ENCODE measurements around the gene RAPGEF6. TPM values are rescaled to one million over a fixed set of nuclear protein-coding genes. Genes with fewer than 3 reads are reported as not detected.
A peak's percentile ranks its signal among the peaks of the same experiment; 100 is the strongest.

Gene RAPGEF6
- total and polyA plus RNA-seq, 4 donors: 3.9 to 73.1 (median 10.8) TPM

DNA sequence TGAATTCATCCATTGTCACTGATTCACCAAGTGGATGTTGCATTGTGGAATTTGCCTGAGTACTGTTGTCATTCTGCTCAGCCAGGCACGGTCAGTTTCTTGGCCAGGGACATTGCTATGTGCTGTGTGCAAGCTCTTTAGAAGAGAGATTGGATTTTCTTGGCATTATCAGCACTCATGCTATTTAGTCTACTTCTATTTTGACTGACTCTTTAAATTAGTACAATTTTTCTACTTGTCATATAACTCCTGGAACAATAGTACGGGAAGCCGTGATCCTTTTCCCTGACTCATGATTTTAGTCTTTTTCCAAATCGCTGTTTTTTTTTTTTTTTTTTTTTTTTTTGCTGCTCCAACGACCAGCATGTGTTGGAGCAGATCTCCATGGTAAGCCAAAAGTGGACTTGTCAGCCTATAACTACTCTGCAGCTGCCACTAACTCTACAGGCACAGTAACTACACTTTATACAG lies 241.5 kb downstream of the RAPGEF6 start:
- H3K36me3 ChIP-seq (ENCODE audit: control insufficient read depth in 4 of 4, insufficient read depth in 4 of 4, low read length in 4 of 4): peaks cover 6 to 22% (median 11%) of the 10 kb centered on the region in 4 donors
- TF ChIP-seq, protein P1, sequence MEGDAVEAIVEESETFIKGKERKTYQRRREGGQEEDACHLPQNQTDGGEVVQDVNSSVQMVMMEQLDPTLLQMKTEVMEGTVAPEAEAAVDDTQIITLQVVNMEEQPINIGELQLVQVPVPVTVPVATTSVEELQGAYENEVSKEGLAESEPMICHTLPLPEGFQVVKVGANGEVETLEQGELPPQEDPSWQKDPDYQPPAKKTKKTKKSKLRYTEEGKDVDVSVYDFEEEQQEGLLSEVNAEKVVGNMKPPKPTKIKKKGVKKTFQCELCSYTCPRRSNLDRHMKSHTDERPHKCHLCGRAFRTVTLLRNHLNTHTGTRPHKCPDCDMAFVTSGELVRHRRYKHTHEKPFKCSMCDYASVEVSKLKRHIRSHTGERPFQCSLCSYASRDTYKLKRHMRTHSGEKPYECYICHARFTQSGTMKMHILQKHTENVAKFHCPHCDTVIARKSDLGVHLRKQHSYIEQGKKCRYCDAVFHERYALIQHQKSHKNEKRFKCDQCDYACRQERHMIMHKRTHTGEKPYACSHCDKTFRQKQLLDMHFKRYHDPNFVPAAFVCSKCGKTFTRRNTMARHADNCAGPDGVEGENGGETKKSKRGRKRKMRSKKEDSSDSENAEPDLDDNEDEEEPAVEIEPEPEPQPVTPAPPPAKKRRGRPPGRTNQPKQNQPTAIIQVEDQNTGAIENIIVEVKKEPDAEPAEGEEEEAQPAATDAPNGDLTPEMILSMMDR (IDR thresholded peaks at IDR 0.05; ENCODE audit: control extremely low read depth, extremely low read depth): no peak
- DNase-seq (peak in 1 of 3 donors; percentile 11), ATAC-seq (ENCODE audit: insufficient read depth, low FRiP score) (no peak)
- no peak overlapping the region for H3K27ac ChIP-seq (ENCODE audit: low read depth in 1 of 2, low read length in 1 of 2)
- H3K27me3 ChIP-seq (ENCODE audit: control insufficient read depth in 3 of 3, insufficient read depth in 3 of 3, low read length in 2 of 3): no peaks in the 10 kb centered on the region
- no peaks in the 10 kb centered on the region for H3K9me3 ChIP-seq (ENCODE audit: control insufficient read depth in 4 of 4, insufficient read depth in 3 of 4, low read length in 3 of 4)
- H3K4me3 ChIP-seq: no peak overlapping the region
- peaks cover 0 to 3% (median 0%) of the 10 kb centered on the region in 5 donors for H3K4me1 ChIP-seq (ENCODE audit: control insufficient read depth in 5 of 5, insufficient read depth in 5 of 5, low read length in 5 of 5)
- H3K9ac ChIP-seq (ENCODE audit: insufficient read depth in 1 of 2, low read length in 2 of 2): no peak overlapping the region
- 71 to 78% methylated on average over 5 of the region's 5 CpGs for WGBS, 2 donors

- H3K4me3 ChIP-seq: no peak overlapping the region
- no peak overlapping the region for H3K9ac ChIP-seq (ENCODE audit: insufficient read depth in 1 of 2, low read length in 2 of 2)
- peaks cover 0 to 3% (median 0%) of the 10 kb centered on the region in 5 donors for H3K4me1 ChIP-seq (ENCODE audit: control insufficient read depth in 5 of 5, insufficient read depth in 5 of 5, low read length in 5 of 5)
- 82 to 93% methylated on average over 5 of the region's 5 CpGs for WGBS, 2 donors
- H3K36me3 ChIP-seq (ENCODE audit: control insufficient read depth in 4 of 4, insufficient read depth in 4 of 4, low read length in 4 of 4): peaks cover 6 to 21% (median 11%) of the 10 kb centered on the region in 4 donors
- H3K9me3 ChIP-seq (ENCODE audit: control insufficient read depth in 4 of 4, insufficient read depth in 3 of 4, low read length in 3 of 4): no peaks in the 10 kb centered on the region
- DNase-seq (no peak), ATAC-seq (ENCODE audit: insufficient read depth, low FRiP score) (no peak)
- H3K27me3 ChIP-seq (ENCODE audit: control insufficient read depth in 3 of 3, insufficient read depth in 3 of 3, low read length in 2 of 3): no peaks in the 10 kb centered on the region
- H3K27ac ChIP-seq (ENCODE audit: low read depth in 1 of 2, low read length in 1 of 2): no peak overlapping the region
- TF ChIP-seq, protein P1 (IDR thresholded peaks at IDR 0.05; ENCODE audit: control extremely low read depth, extremely low read depth): no peak
These were observed 242.4 kb downstream of the RAPGEF6 start for GRCh38 chr5:131392466-131393095.

DNA sequence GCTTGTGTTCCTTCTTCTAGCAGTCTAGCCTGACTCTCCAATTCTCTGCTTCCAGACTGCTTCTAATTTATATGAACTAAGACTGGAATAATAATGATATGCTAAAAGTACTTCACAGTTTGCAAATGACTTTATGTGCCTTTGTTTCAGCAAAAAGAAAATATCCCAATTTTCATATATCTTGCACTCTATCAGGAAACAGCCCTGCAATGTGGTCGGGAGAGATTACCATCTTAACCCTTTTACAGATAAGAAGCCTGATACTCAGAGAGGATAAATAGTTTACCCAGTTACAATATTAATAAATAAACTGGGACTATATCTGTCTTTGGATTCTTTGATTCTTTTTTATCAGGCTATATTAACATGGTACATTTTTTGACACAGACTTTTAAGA lies 245.2 kb downstream of the RAPGEF6 start:
- TF ChIP-seq, protein P1 (IDR thresholded peaks at IDR 0.05; ENCODE audit: control extremely low read depth, extremely low read depth): no peak
- 39 to 40% methylated on average over 1 of the region's 1 CpG for WGBS, 2 donors
- Histone ChIP-seq H3K4me1 (ENCODE audit: control insufficient read depth in 5 of 5, insufficient read depth in 5 of 5, low read length in 5 of 5) (peaks cover 0 to 3% (median 0%) of the 10 kb centered on the region in 5 donors), H3K9me3 (ENCODE audit: control insufficient read depth in 4 of 4, insufficient read depth in 3 of 4, low read length in 3 of 4) (no peaks in the 10 kb centered on the region), H3K9ac (ENCODE audit: insufficient read depth in 1 of 2, low read length in 2 of 2) (no peak overlapping the region), H3K36me3 (ENCODE audit: control insufficient read depth in 4 of 4, insufficient read depth in 4 of 4, low read length in 4 of 4) (peaks cover 4 to 12% (median 7%) of the 10 kb centered on the region in 4 donors), H3K27ac (ENCODE audit: low read depth in 1 of 2, low read length in 1 of 2) (no peak overlapping the region), H3K27me3 (ENCODE audit: control insufficient read depth in 3 of 3, insufficient read depth in 3 of 3, low read length in 2 of 3) (no peaks in the 10 kb centered on the region), H3K4me3 (no peak overlapping the region)
- ATAC-seq (ENCODE audit: insufficient read depth, low FRiP score) (no peak), DNase-seq (no peak)
